ENCODE data around the gene PCMTD2. TPM values are rescaled to one million over a fixed set of nuclear protein-coding genes. Genes with fewer than 3 reads are reported as not detected.

The PCMTD2 gene
- total RNA-seq, 2 donors from 2014 or later: 23.3 to 35.7 TPM

DNA sequence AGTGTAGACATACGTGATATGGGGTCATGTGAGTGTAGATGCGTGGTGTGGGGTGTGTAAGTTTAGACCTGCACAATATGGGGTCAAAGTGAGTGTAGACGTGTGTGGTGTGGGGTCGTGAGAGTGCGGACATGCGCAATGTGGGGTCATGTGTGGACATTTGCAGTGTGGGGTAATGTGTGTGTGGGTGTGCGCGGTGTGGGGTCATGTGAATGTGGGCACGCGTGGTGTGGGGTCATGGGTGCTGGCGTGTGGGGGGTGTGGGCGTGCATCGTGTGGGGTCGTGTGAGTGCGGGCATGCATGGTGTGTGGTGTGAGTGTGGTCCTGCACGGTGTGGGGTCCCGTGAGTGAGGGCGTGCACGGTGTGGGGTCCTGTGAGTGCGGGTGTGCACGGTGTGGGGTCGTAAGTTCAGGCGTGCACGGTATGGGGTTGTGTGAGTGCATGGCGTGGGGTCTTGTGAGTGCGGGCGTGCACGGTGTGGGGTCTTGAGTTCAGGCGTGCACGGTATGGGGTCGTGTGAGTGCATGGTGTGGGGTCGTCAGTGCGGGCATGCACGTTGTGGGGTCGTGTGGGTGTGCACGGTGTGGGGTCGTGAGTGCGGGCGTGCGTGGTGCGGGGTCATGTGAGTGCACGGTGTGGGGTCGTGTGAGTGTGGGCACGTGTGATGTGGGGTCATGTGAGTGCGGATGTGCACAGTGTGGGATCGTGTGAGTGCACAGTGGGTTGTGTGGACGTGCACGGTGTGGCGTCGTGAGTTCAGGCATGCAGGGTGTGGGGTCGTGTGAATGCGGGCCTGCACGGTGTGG lies 14.3 kb downstream of the PCMTD2 start:
- Histone ChIP-seq H3K9me3 (no peaks in the 10 kb centered on the region), H3K9ac (ENCODE audit: low read depth in 2 of 2, low read length in 2 of 2) (no peak overlapping the region), H3K36me3 (peaks cover 5% of the 10 kb centered on the region), H3K27ac (no peak overlapping the region), H3K4me3 (no peak overlapping the region), H3K27me3 (no peaks in the 10 kb centered on the region), H3K4me1 (no peaks in the 10 kb centered on the region)
- no peak for DNase-seq
- TF ChIP-seq, protein P1, sequence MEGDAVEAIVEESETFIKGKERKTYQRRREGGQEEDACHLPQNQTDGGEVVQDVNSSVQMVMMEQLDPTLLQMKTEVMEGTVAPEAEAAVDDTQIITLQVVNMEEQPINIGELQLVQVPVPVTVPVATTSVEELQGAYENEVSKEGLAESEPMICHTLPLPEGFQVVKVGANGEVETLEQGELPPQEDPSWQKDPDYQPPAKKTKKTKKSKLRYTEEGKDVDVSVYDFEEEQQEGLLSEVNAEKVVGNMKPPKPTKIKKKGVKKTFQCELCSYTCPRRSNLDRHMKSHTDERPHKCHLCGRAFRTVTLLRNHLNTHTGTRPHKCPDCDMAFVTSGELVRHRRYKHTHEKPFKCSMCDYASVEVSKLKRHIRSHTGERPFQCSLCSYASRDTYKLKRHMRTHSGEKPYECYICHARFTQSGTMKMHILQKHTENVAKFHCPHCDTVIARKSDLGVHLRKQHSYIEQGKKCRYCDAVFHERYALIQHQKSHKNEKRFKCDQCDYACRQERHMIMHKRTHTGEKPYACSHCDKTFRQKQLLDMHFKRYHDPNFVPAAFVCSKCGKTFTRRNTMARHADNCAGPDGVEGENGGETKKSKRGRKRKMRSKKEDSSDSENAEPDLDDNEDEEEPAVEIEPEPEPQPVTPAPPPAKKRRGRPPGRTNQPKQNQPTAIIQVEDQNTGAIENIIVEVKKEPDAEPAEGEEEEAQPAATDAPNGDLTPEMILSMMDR (IDR thresholded peaks at IDR 0.05): no peak
- intact Hi-C loops (cut with DNase I): no loop called here

DNA sequence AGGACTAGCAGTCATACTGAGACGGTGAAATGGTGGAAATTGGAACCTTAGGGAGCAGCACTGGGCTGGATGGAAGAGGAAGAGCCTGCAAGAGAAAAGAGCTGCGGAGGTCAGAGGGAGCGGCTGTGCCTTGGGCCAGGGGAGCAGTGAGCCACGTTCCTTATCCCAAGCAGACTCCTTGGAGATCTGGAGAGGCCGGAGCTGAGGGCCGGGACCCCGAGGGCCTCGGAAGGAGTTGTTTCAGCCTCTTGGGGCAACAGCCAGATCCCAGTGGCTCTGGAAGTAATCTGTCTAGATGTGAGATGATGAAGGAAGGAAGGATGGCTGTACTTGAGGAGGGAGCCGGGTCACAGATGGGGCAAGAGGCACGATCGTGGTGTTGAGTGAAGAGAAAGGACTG lies 16.1 kb downstream of the PCMTD2 start:
- H3K4me3 ChIP-seq: no peak overlapping the region
- no peak overlapping the region for H3K9ac ChIP-seq (ENCODE audit: low read depth in 2 of 2, low read length in 2 of 2)
- H3K27ac ChIP-seq: no peak overlapping the region
- H3K27me3 ChIP-seq: no peaks in the 10 kb centered on the region
- peaks cover 5% of the 10 kb centered on the region for H3K36me3 ChIP-seq
- no peak for DNase-seq
- TF ChIP-seq, protein P1 (IDR thresholded peaks at IDR 0.05): no peak
- H3K4me1 ChIP-seq: no peaks in the 10 kb centered on the region
- H3K9me3 ChIP-seq: no peaks in the 10 kb centered on the region
- intact Hi-C loops (cut with DNase I): no loop called here

DNA sequence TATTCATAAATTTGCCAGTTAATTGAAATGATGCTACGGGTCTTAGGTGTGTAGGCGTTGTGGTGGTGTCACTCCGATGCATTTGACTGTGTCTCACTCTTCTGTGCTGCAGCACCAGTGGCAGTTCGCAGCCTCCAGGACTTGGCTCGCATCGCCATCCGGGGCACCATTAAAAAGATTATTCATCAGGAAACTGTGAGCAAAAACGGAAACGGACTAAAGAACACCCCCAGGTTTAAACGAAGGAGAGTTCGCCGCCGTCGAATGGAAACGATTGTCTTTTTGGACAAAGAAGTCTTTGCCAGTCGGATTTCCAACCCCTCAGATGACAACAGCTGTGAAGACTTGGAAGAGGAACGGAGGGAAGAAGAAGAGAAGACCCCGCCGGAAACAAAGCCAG lies 17.6 kb downstream of the PCMTD2 start:
- H3K36me3 ChIP-seq: peaks cover 2% of the 10 kb centered on the region

DNA sequence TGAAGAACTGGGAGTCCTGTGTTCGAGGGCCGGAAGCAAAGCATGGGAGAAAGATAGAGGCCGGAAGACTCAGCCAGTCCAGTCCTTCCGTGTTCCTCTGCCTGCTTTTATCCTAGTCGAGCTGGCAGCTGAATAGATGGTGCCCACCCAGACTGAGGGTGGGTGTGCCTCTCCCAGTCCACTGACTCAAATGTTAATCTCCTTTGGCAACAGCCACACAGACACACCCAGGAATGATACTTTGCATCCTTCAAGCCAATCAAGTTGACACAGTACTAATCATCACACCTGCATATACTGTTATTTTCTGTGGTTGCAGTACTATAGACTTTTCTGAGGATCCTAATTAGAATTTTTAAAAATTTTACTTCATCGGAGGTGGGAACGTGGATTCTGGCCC lies 21.3 kb downstream of the PCMTD2 start:
- Histone ChIP-seq H3K9me3 (no peaks in the 10 kb centered on the region), H3K9ac (ENCODE audit: low read depth in 2 of 2, low read length in 2 of 2) (no peak overlapping the region), H3K4me1 (no peaks in the 10 kb centered on the region), H3K27ac (no peak overlapping the region), H3K36me3 (no peaks in the 10 kb centered on the region), H3K4me3 (no peak overlapping the region), H3K27me3 (no peaks in the 10 kb centered on the region)
- TF ChIP-seq, protein P1 (IDR thresholded peaks at IDR 0.05): no peak
- DNase-seq: no peak
- intact Hi-C loops (cut with DNase I): no loop called here

More for the DNA sequence above, 17.6 kb downstream of the PCMTD2 start:
- no peak for DNase-seq
- intact Hi-C loops (cut with DNase I): no loop called here
- Histone ChIP-seq H3K4me1 (no peaks in the 10 kb centered on the region), H3K9me3 (no peaks in the 10 kb centered on the region), H3K27me3 (no peaks in the 10 kb centered on the region), H3K9ac (ENCODE audit: low read depth in 2 of 2, low read length in 2 of 2) (no peak overlapping the region), H3K27ac (no peak overlapping the region), H3K4me3 (no peak overlapping the region)
- TF ChIP-seq, protein P1 (IDR thresholded peaks at IDR 0.05): no peak

DNA sequence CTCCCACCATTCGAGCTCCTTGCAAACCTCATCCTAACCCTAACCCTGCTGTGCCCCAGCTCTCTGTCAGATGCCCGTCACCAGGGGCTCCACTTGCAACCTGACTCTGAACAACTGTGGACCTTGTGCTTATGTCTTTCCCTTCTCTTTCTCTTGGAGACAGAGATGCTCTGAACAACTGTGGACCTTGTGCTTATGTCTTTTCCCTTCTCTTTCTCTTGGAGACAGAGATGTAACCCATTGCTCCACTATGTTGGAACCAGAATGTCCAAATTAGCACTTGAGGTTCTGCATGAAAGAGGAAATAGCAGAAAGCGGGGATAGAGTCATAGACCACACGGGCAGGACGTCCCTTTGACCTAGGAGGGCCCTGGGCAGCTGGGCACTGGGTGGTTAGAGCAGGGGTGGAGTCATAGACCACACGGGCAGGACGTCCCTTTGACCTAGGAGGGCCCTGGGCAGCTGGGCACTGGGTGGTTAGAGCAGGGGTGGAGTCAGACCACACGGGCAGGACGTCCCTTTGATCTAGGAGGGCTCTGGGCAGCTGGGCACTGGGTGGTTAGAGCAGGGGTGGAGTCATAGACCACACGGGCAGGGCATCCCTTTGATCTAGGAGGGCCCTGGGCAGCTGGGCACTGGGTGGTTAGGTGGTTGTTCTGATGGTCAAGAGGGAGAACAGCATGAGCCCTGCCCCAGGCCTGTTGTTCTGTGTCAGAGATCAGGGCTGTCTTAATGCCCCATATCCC lies 22.2 kb downstream of the PCMTD2 start:
- Histone ChIP-seq H3K27ac (no peak overlapping the region), H3K9me3 (no peaks in the 10 kb centered on the region), H3K4me3 (no peak overlapping the region), H3K9ac (ENCODE audit: low read depth in 2 of 2, low read length in 2 of 2) (no peak overlapping the region), H3K4me1 (no peaks in the 10 kb centered on the region), H3K36me3 (no peaks in the 10 kb centered on the region), H3K27me3 (no peaks in the 10 kb centered on the region)
- intact Hi-C loops (cut with DNase I): no loop called here
- no peak for DNase-seq
- TF ChIP-seq, protein P1 (IDR thresholded peaks at IDR 0.05): no peak

Data from colonic mucosa (tissue), 4 donors.